NCI-H2081 treated with DMSO at 0.1 percent for 48 hours (cell line): ENCODE measurements around the gene NPHP4.

Source experiments
- DNase-seq: peaks from one replicate; lab custom pipeline; 2025; lab: John Stamatoyannopoulos, UW

The NPHP4 gene

GRCh38 chr1:5971471-5972197, 20.6 kb downstream of the NPHP4 start:
- no peak for DNase-seq

- no peak for DNase-seq
These were observed 21.5 kb downstream of the NPHP4 start for GRCh38 chr1:5970610-5971273.

- no peak for DNase-seq
These were observed 23.1 kb downstream of the NPHP4 start for GRCh38 chr1:5969168-5969567.

GRCh38 chr1:5968161-5968736, 24.0 kb downstream of the NPHP4 start:
- DNase-seq = no peak

GRCh38 chr1:5967351-5968160, 24.7 kb downstream of the NPHP4 start:
- DNase-seq = no peak

- DNase-seq = no peak
These were observed 25.6 kb downstream of the NPHP4 start for GRCh38 chr1:5966543-5967205.

GRCh38 chr1:5965586-5966131, 26.6 kb downstream of the NPHP4 start:
- DNase-seq = no peak

GRCh38 chr1:5962265-5963105, 29.7 kb downstream of the NPHP4 start:
- DNase-seq = no peak

- no peak for DNase-seq
These were observed 30.6 kb downstream of the NPHP4 start for GRCh38 chr1:5961601-5962000.

GRCh38 chr1:5960336-5960735, 31.9 kb downstream of the NPHP4 start:
- no peak for DNase-seq

GRCh38 chr1:5959667-5960230, 32.5 kb downstream of the NPHP4 start:
- no peak for DNase-seq

- no peak for DNase-seq
These were observed 33.1 kb downstream of the NPHP4 start for GRCh38 chr1:5959087-5959486.

GRCh38 chr1:5956022-5956830, 36.0 kb downstream of the NPHP4 start:
- no peak for DNase-seq

GRCh38 chr1:5955479-5955977, 36.7 kb downstream of the NPHP4 start:
- DNase-seq = no peak

- DNase-seq = no peak
These were observed 37.3 kb downstream of the NPHP4 start for GRCh38 chr1:5954964-5955363.

- DNase-seq = no peak
These were observed 38.8 kb downstream of the NPHP4 start for GRCh38 chr1:5953386-5953785.

GRCh38 chr1:5951846-5952410, 40.3 kb downstream of the NPHP4 start:
- no peak for DNase-seq

GRCh38 chr1:5950994-5951785, 41.0 kb downstream of the NPHP4 start:
- DNase-seq = no peak
